ACC112 (cell line): ENCODE data around the gene SELENBP1.
"Not testable (repeated sequence)": the region's sequence is repeated elsewhere in the genome, so short reads cannot be mapped to it uniquely, and the experiment has no call there.

Experiments used
- H2AFZ ChIP-seq: fragments of 200-600 bp; sonication (generic); one replicate; pipeline ENCODE4 v1.6.0; 2017; ENCODE audit warnings: antibody characterized with exemption, low read length; ENCODE audit not compliant: unreplicated experiment
- H3K27ac ChIP-seq: fragments of 200-600 bp; sonication (generic); 2 replicates; pipeline ENCODE4 v1.5.1; 2014; ENCODE audit warnings: low read depth, mild to moderate bottlenecking, antibody characterized with exemption, low read length, moderate library complexity
- H3K27me3 ChIP-seq: fragments of 200-600 bp; sonication (generic); 2 replicates; pipeline ENCODE4 v1.6.1; 2014; ENCODE audit warnings: mild to moderate bottlenecking, antibody characterized with exemption, low read length, moderate library complexity, mixed read lengths; ENCODE audit not compliant: insufficient read depth
- H3K36me3 ChIP-seq: fragments of 200-600 bp; sonication (generic); 2 replicates; pipeline ENCODE4 v1.6.1; 2016; ENCODE audit warnings: mild to moderate bottlenecking, antibody characterized with exemption, low read length, moderate library complexity, mixed read lengths; ENCODE audit not compliant: insufficient read depth
- H3K4me1 ChIP-seq: fragments of 200-600 bp; sonication (generic); one replicate; pipeline ENCODE4 v1.6.1; 2016; ENCODE audit warnings: low read length, mixed read lengths; ENCODE audit not compliant: insufficient read depth, unreplicated experiment, control insufficient read depth
- H3K4me3 ChIP-seq: fragments of 200-600 bp; sonication (generic); 2 replicates; pipeline ENCODE4 v1.5.1; 2014; ENCODE audit warnings: mild to moderate bottlenecking, low read depth, low read length
- H3K79me2 ChIP-seq: fragments of 200-600 bp; sonication (generic); one replicate; pipeline ENCODE4 v1.6.0; 2016; ENCODE audit warnings: low read length; ENCODE audit not compliant: control insufficient read depth, unreplicated experiment, insufficient read depth

The SELENBP1 gene

DNA sequence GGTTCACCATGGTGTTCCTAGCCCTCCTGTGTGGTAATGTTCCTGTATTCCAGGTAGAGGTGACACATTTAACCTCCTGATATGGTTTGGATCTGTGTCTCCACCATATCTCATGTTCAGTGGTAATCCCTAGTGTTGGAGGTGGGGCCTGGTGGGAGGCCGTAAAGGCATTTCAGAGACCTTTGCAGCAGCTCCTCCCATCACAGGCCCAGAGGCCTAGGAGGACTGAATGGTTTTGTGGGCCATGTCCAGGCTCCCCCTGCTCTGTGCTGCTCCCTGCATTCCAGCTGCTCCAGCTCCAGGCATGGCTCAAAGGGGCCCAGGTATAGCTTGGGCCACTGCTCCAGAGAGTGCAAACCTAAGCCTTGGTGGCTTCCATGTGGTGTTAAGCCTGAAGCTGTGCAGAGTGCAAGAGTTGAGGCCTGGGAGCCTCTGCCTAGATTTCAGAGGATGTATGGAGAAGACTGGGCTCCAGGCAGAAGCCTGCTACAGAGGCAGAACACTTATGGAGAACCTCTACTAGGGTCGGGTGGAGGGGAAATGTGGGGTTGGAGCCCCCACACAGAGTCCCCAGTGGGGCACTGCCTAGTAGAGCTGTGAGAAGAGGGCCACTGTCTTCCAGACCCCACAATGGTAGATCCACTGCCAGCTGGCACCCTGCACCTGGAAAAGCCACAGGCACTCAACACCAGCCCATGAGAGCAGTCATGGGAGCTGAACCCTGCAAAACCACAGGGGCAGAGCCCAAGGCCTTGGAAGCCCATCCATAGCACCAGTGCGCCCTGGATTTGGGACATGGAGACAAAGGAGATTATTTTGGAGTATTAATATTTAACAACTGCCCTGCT lies 10.0 kb downstream of the SELENBP1 start:
- Histone ChIP-seq H3K4me1 (no peaks in the 10 kb centered on the region), H3K4me3 (no peak overlapping the region), H2AFZ (no peak overlapping the region), H3K27me3 (no peaks in the 10 kb centered on the region), H3K36me3 (peaks cover 26% of the 10 kb centered on the region), H3K27ac (no peak overlapping the region), H3K79me2 (no peaks in the 10 kb centered on the region)

DNA sequence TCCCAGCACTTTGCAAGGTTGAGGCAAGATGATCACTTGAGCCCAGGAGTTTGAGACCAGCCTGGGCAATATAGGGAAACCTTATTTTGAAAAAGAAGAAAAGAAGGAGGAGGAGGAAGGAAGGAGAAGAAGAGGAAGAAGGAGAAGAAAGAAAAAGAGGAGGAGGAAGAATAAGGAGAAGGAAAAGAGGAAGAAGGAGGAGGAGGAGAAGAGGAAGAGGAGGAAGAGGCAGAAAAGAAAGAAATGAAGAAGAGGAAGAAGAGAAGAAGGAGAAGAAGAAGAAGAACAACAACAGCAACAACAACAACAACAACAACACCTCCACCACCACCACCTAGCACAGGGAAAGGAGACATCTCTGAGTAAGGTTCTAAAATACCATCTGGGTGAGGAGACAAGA lies 10.6 kb downstream of the SELENBP1 start:
- no peaks in the 10 kb centered on the region for H3K27me3 ChIP-seq
- no peak overlapping the region for H2AFZ ChIP-seq
- H3K79me2 ChIP-seq = no peaks in the 10 kb centered on the region
- no peaks in the 10 kb centered on the region for H3K4me1 ChIP-seq
- peaks cover 26% of the 10 kb centered on the region for H3K36me3 ChIP-seq
- no peak overlapping the region for H3K4me3 ChIP-seq
- no peak overlapping the region for H3K27ac ChIP-seq

DNA sequence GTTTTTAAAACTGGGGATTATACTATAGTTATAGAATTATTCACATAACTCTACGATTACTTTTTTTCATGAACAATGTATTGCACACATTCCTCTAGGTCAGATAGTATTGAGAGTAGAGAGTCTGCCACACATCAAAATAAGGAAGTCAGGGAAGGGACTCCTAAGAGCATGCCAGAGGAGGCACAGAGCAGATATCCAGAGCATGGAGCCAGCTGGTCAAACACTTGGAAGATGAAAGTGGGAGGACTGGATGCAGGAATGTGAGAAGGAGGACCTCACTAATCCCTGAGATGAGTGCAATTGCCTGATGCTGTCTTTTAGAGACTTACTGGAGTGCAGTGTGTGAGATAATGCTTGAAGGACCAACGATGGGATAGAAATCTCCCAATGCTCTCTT lies 15.8 kb downstream of the SELENBP1 start:
- no peak overlapping the region for H2AFZ ChIP-seq

DNA sequence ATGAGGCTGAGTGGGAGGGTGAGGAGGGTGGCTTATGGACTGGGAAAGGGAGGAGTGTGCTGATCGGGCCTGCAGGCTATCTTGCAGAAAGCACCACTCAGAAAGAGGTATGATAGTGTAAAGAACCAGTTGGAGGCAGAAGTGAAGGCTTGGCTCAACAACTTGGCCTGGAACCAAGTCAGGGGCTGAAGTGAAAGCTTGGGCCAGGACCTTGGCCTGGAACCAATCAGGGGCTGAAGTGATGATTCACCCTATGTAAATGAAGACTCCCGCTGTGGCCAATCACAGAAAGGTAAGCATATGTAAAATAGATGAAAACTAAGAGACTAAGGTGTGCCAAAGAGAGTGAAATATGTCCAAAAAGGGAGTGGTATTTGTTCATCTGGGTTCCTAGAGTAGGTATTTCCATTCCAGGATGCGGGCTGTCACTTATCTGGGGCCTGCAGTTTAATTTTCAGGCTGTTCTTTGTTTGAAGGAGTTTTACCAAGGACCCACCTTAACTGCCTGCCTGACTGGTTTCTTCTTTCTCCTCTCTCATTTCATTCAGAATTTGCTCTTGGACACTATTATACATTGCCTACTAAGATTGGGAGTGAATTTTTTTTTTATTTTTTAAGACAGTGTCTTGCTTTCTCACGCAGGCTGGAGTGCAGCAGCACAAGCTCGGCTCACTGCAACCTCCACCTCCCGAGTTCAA lies 20.3 kb downstream of the SELENBP1 start:
- Histone ChIP-seq H3K79me2 (no peaks in the 10 kb centered on the region), H3K27me3 (no peaks in the 10 kb centered on the region), H2AFZ (no peak overlapping the region), H3K4me3 (no peak overlapping the region), H3K27ac (no peak overlapping the region), H3K36me3 (no peaks in the 10 kb centered on the region), H3K4me1 (peaks cover 7% of the 10 kb centered on the region)

More for the DNA sequence above, 15.8 kb downstream of the SELENBP1 start:
- Histone ChIP-seq H3K79me2 (no peaks in the 10 kb centered on the region), H3K27me3 (no peaks in the 10 kb centered on the region), H3K4me3 (no peak overlapping the region), H3K36me3 (no peaks in the 10 kb centered on the region), H3K4me1 (no peaks in the 10 kb centered on the region), H3K27ac (no peak overlapping the region)

DNA sequence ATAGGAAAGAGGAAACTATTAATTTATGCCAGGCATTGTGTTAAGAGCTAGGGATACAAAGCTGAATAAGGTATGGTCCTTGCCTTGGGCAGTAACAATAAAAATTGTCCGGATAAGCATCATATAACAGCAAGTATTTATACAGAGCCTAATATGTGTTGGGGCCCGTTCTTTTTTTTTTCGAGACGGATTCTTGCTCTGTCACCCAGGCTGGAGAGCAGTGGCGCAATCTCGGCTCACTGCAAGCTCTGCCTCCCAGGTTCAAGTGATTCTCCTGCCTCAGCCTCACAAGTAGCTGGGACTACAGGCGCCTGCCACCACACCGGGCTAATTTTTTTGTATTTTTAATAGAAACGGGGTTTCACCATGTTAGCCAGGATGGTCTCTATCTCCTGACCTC lies 22.2 kb downstream of the SELENBP1 start:
- H2AFZ ChIP-seq, H3K27me3 ChIP-seq, H3K4me3 ChIP-seq, H3K27ac ChIP-seq, H3K36me3 ChIP-seq: not testable (repeated sequence)
- H3K79me2 ChIP-seq = peaks cover 12% of the 10 kb centered on the region
- peaks cover 13% of the 10 kb centered on the region for H3K4me1 ChIP-seq

DNA sequence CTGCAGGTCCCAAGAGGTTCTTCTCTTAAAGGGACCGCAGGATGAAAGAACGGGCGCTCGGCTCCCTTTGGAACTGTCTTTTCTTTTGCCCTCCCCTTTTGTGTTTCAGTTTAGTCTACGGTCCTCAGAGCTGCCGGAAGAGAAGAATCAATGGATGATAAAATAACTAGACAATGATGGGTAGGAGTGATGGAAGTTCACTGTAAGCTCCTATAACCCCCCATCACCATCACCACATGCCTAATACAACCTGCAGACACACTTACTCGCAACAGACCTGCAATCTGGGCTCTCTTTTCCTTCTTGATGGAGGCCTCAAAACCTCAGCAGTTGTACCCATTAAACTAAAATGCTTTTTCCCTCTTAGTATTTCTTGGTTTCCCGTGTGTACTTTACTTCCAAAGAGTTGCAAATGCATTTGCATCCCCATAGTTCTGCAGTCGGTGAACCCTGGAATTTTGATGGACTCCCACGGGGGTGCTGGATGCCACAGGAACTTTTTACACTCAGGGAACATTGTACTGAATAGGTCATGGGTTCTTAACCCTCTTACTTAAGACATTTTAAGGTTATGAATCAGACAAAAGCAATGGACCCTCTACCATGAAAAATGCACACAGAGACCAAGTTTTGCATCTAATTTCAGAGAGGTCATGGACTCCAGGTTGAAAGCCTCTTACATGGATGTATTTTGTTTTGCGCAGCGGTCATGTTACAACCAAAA lies 24.8 kb downstream of the SELENBP1 start:
- Histone ChIP-seq H3K27me3 (no peaks in the 10 kb centered on the region), H3K4me3 (peak overlapping the region; percentile 89), H3K36me3 (no peaks in the 10 kb centered on the region), H3K4me1 (peaks cover 13% of the 10 kb centered on the region), H3K27ac (peak overlapping the region; percentile 33; the same call in 1 of the 2 replicates), H2AFZ (peak overlapping the region; percentile 60), H3K79me2 (peaks cover 12% of the 10 kb centered on the region)

DNA sequence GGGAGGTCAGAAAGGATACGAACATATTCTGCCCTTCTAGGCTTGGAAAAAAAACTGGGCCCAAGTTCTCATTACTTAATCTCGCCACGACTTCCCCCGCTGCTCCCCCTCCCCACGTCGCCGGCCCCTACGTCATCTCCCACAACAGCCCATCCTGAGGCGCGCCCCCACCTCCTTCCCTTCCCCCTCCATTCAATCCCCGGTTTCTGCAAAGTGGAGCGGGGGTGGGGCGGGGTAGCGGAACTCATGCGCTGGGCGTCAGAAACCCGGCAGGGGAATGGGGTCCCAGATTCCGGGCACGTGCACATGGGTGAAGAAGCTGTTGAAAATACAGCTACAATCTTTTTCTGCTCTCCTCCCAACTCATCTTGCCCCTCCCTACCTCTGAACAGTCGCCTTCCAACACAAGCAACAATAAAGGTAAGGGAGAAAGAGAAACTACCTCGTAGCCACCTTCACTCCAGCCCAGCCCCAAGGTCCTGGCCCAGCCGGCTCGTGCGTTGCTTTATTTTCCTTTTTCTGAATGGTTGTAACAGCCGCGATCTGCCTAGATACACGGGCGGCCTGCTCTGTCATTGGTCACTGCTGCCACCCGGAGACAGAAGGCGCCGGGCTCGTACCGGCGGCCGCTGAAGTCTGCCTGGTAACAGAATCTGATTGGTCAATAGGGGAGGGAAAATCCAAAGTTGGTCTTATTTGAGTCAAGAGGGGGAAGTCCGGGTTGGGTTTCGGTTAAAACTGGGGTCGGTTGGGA lies 25.6 kb downstream of the SELENBP1 start, which contains the start of gene RFX5:
Gene RFX5, minus strand, starts transcription at position 484 of the 754 bp plus-strand sequence. CDS start 932 bp downstream, outside the sequence.
- no peaks in the 10 kb centered on the region for H3K36me3 ChIP-seq
- peaks cover 12% of the 10 kb centered on the region for H3K79me2 ChIP-seq
- H3K4me3 ChIP-seq = peak within 1 kb of the TSS; percentile 89
- no peaks in the 10 kb centered on the region for H3K27me3 ChIP-seq
- H2AFZ ChIP-seq = peak within 1 kb of the TSS; percentile 62
- peak within 1 kb of the TSS; percentile 87 for H3K27ac ChIP-seq
- H3K4me1 ChIP-seq = peaks cover 13% of the 10 kb centered on the region

DNA sequence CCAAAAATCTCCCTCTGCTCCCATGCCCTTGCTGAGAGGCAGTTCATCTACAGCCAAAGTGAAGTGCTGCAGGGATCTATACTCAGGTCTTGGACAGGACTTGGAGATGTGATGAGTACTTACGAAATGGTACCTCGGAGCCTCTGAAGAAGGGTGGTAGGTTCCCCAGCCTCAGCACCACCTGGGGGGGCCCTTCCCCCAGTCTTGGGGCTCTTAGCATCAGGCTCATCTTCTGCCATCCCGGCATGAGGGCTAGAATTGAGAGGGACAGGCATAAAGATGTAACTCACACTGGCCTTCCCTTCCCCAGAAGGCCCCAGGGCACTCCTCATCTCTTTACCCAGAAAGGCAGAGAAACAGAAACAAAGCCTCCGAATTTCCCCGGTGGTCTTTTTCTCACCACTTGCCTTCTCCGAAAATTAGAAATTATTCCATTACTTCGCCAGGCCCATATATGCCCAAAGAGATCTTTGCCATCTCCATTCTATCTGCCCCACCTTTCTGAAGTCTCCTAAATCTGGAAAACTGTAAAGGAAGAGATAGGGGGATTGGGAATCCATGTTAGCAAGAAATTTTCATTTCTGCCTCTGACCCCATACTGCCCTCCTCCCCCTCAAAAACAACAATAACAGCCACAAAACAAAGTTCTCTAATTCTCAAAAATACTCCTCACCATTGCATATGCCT lies 26.3 kb downstream of the SELENBP1 start:
- peak overlapping the region; percentile 28 for H2AFZ ChIP-seq
- H3K4me1 ChIP-seq = peaks cover 13% of the 10 kb centered on the region
- H3K4me3 ChIP-seq = peak overlapping the region; percentile 89
- peaks cover 12% of the 10 kb centered on the region for H3K79me2 ChIP-seq
- H3K27ac ChIP-seq = peak overlapping the region; percentile 87
- H3K36me3 ChIP-seq = no peaks in the 10 kb centered on the region
- H3K27me3 ChIP-seq = no peaks in the 10 kb centered on the region

DNA sequence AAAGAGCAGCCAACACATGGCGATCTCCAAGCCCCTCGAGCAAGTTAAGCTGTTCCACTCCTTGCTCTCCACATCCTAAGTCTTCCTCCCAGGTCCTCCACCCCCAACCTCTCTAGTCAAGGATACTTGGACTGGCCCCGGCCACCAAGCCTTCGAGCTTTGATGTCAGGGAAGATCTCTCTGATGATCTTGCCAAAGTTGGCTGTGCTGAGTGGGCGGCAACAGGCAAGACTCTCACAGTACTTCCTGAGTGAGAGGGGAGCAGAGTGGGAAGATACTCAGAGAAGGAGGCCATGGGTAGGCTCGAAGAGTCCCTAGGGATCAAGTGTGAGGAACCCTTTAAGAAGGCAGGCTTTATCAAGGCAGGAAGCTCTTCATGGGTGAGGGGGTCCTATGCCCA lies 28.2 kb downstream of the SELENBP1 start:
- peaks cover 12% of the 10 kb centered on the region for H3K79me2 ChIP-seq
- peaks cover 13% of the 10 kb centered on the region for H3K4me1 ChIP-seq
- no peak overlapping the region for H3K27ac ChIP-seq
- no peak overlapping the region for H2AFZ ChIP-seq
- H3K4me3 ChIP-seq = no peak overlapping the region
- no peaks in the 10 kb centered on the region for H3K27me3 ChIP-seq
- no peaks in the 10 kb centered on the region for H3K36me3 ChIP-seq
